22Rv1 (cell line): ENCODE data around the gene ASTN1.

ENCODE experiments used
- ZFX ChIP-seq: fragments of 450-650 bp; IDR thresholded peaks from 2 replicates; pipeline ENCODE4 v1.6.1; 2017; ENCODE audit warnings: antibody characterized with exemption, borderline replicate concordance
- TF ChIP-seq, protein P1 (sequence below): fragments of 450-650 bp; IDR thresholded peaks from 2 replicates; pipeline ENCODE4 v1.5.1; 2017; ENCODE audit warnings: mild to moderate bottlenecking

GRCh38 chr1:177206831-177207355 lies 42.4 kb upstream of the ASTN1 start:
- TF ChIP-seq, protein P1, sequence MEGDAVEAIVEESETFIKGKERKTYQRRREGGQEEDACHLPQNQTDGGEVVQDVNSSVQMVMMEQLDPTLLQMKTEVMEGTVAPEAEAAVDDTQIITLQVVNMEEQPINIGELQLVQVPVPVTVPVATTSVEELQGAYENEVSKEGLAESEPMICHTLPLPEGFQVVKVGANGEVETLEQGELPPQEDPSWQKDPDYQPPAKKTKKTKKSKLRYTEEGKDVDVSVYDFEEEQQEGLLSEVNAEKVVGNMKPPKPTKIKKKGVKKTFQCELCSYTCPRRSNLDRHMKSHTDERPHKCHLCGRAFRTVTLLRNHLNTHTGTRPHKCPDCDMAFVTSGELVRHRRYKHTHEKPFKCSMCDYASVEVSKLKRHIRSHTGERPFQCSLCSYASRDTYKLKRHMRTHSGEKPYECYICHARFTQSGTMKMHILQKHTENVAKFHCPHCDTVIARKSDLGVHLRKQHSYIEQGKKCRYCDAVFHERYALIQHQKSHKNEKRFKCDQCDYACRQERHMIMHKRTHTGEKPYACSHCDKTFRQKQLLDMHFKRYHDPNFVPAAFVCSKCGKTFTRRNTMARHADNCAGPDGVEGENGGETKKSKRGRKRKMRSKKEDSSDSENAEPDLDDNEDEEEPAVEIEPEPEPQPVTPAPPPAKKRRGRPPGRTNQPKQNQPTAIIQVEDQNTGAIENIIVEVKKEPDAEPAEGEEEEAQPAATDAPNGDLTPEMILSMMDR = no peak
- no peak for TF ChIP-seq ZFX
